ENCODE measurements around the gene SEC11C. TPM values are rescaled to one million over a fixed set of nuclear protein-coding genes. Genes with fewer than 3 reads are reported as not detected.
A peak's percentile ranks its signal among the peaks of the same experiment; 100 is the strongest.

The SEC11C gene
- total and polyA plus RNA-seq, 2 donors (not counting 1 experiment from before 2014, with no cell fraction given), result 12.5 to 16.3 TPM

DNA sequence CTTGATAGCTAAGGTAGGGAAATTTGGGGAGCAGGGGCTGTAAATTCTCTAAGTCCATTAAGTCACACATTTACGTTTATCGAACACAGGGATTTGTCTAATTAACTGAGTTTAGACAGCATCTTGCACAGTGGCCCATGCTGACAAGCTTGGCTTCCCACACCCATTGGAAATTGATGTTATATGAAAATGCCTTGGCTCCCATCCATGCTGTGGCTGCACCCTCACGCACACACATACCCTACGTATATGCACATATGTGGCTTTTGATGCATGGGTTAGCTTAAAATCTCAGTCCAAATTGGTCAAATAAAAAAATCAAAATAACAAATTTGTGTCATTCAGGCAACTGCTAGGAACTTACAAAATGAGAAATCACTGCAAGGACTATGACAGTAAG lies 37.8 kb downstream of the SEC11C start:
- H3K9ac ChIP-seq (ENCODE audit: insufficient read depth, low read length), result no peak overlapping the region
- H4K20me1 ChIP-seq (ENCODE audit: control insufficient read depth, extremely low read depth, insufficient read depth, low read length), result no peaks in the 10 kb centered on the region
- TF ChIP-seq CTCF (conservative IDR thresholded peaks at IDR 0.05 in 1 of 2, IDR thresholded peaks at IDR 0.05 in 1 of 2; ENCODE audit: low read depth in 1 of 2, low read length in 2 of 2) (no peak), EZH2 (IDR thresholded peaks at IDR 0.05; ENCODE audit: low read length, missing control alignments) (no peak)
- H2AFZ ChIP-seq (ENCODE audit: low read length), result no peak overlapping the region
- no peaks in the 10 kb centered on the region for H3K79me2 ChIP-seq (ENCODE audit: control insufficient read depth, insufficient read depth, low read length)
- H3K4me2 ChIP-seq (ENCODE audit: extremely low read depth, insufficient read depth, low read length), result no peak overlapping the region
- DNase-seq (ENCODE audit: low read depth in 2 of 2), result no peak
- no peaks in the 10 kb centered on the region for H3K4me1 ChIP-seq (ENCODE audit: control insufficient read depth, extremely low read depth, insufficient read depth, low read length)
- H3K27me3 ChIP-seq (ENCODE audit: control insufficient read depth, insufficient read depth, low read length), result no peaks in the 10 kb centered on the region
- H3K36me3 ChIP-seq (ENCODE audit: control insufficient read depth, insufficient read depth, low read length), result no peaks in the 10 kb centered on the region
- H3K9me3 ChIP-seq (ENCODE audit: control insufficient read depth, insufficient read depth, low read depth, low read length), result no peaks in the 10 kb centered on the region
- H3K27ac ChIP-seq (ENCODE audit: insufficient read depth, low read length), result no peak overlapping the region
- no peak overlapping the region for H3K4me3 ChIP-seq (replicated peaks in 1 of 4; ENCODE audit: control extremely low read depth in 1 of 4, insufficient read depth in 1 of 4, low read depth in 3 of 4, low read length in 4 of 4)

GRCh38 chr18:59180150-59180845 lies 40.6 kb downstream of the SEC11C start:
- no peak for TF ChIP-seq CTCF (conservative IDR thresholded peaks at IDR 0.05 in 1 of 2, IDR thresholded peaks at IDR 0.05 in 1 of 2; ENCODE audit: low read depth in 1 of 2, low read length in 2 of 2)
- TF ChIP-seq EZH2 (IDR thresholded peaks at IDR 0.05; ENCODE audit: low read length, missing control alignments), result no peak
- no peaks in the 10 kb centered on the region for H3K9me3 ChIP-seq (ENCODE audit: control insufficient read depth, insufficient read depth, low read depth, low read length)
- no peaks in the 10 kb centered on the region for H3K36me3 ChIP-seq (ENCODE audit: control insufficient read depth, insufficient read depth, low read length)
- H3K4me3 ChIP-seq (replicated peaks in 1 of 4; ENCODE audit: control extremely low read depth in 1 of 4, insufficient read depth in 1 of 4, low read depth in 3 of 4, low read length in 4 of 4), result no peak overlapping the region
- H3K27ac ChIP-seq (ENCODE audit: insufficient read depth, low read length), result no peak overlapping the region
- no peaks in the 10 kb centered on the region for H4K20me1 ChIP-seq (ENCODE audit: control insufficient read depth, extremely low read depth, insufficient read depth, low read length)
- H3K27me3 ChIP-seq (ENCODE audit: control insufficient read depth, insufficient read depth, low read length), result no peaks in the 10 kb centered on the region
- H3K9ac ChIP-seq (ENCODE audit: insufficient read depth, low read length), result no peak overlapping the region
- H3K4me1 ChIP-seq (ENCODE audit: control insufficient read depth, extremely low read depth, insufficient read depth, low read length), result no peaks in the 10 kb centered on the region
- H3K4me2 ChIP-seq (ENCODE audit: extremely low read depth, insufficient read depth, low read length), result no peak overlapping the region
- no peaks in the 10 kb centered on the region for H3K79me2 ChIP-seq (ENCODE audit: control insufficient read depth, insufficient read depth, low read length)
- H2AFZ ChIP-seq (ENCODE audit: low read length), result peak overlapping the region; percentile 16
- peak; percentile 58 to 61 for DNase-seq (ENCODE audit: low read depth in 2 of 2)

DNA sequence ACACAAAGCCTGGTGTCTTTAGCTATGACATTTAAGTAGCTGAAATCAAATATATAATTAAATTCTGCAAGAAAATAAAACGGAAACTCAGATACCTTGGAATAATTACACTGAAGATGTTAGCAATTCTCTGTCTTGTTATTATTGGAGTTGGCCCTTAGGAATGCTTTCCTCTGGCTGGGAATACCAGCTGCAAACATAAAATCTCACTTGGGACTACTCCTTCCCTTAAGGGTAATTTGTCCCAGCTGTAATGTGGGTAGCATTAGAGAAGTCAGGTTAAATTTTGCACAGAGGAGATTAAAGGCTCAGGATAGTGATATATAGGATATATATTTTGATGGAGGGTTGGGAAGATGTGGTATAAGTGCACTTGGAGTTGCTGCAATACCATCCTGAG lies 43.0 kb downstream of the SEC11C start:
- Histone ChIP-seq H3K9me3 (ENCODE audit: control insufficient read depth, insufficient read depth, low read depth, low read length) (no peaks in the 10 kb centered on the region), H3K4me3 (replicated peaks in 1 of 4; ENCODE audit: control extremely low read depth in 1 of 4, insufficient read depth in 1 of 4, low read depth in 3 of 4, low read length in 4 of 4) (no peak overlapping the region), H3K27me3 (ENCODE audit: control insufficient read depth, insufficient read depth, low read length) (no peaks in the 10 kb centered on the region), H3K4me2 (ENCODE audit: extremely low read depth, insufficient read depth, low read length) (no peak overlapping the region), H3K9ac (ENCODE audit: insufficient read depth, low read length) (no peak overlapping the region), H3K36me3 (ENCODE audit: control insufficient read depth, insufficient read depth, low read length) (no peaks in the 10 kb centered on the region), H3K4me1 (ENCODE audit: control insufficient read depth, extremely low read depth, insufficient read depth, low read length) (no peaks in the 10 kb centered on the region), H4K20me1 (ENCODE audit: control insufficient read depth, extremely low read depth, insufficient read depth, low read length) (no peaks in the 10 kb centered on the region), H3K79me2 (ENCODE audit: control insufficient read depth, insufficient read depth, low read length) (no peaks in the 10 kb centered on the region), H2AFZ (ENCODE audit: low read length) (no peak overlapping the region), H3K27ac (ENCODE audit: insufficient read depth, low read length) (no peak overlapping the region)
- TF ChIP-seq CTCF (conservative IDR thresholded peaks at IDR 0.05 in 1 of 2, IDR thresholded peaks at IDR 0.05 in 1 of 2; ENCODE audit: low read depth in 1 of 2, low read length in 2 of 2), result no peak
- TF ChIP-seq EZH2 (IDR thresholded peaks at IDR 0.05; ENCODE audit: low read length, missing control alignments), result no peak
- DNase-seq (ENCODE audit: low read depth in 2 of 2), result no peak
